Spinal cord (tissue), 10 donors: Measurements from ENCODE around the gene UST. TPM values are rescaled to one million over a fixed set of nuclear protein-coding genes. Genes with fewer than 3 reads are reported as not detected.

Source experiments
- DNase-seq, 6 donors: peaks; one replicate each; pipeline versions ENCODE4 v3.0.0 to v3.0.0-alpha.2; 2013 to 2015; ENCODE audit warnings: low spot score in 6 of 6, low read depth in 4 of 6
- H3K27ac ChIP-seq: one replicate; pipeline ENCODE4 v1.5.1; 2013; ENCODE audit warnings: low read depth, low read length, control low read depth
- H3K27me3 ChIP-seq: one replicate; pipeline ENCODE4 v1.6.1; 2013; ENCODE audit warnings: low read length; ENCODE audit not compliant: control insufficient read depth, insufficient read depth
- H3K36me3 ChIP-seq: one replicate; pipeline ENCODE4 v1.6.1; 2013; ENCODE audit warnings: low read length; ENCODE audit not compliant: control insufficient read depth, insufficient read depth
- H3K4me1 ChIP-seq: one replicate; pipeline ENCODE4 v1.6.1; 2013; ENCODE audit warnings: low read length; ENCODE audit not compliant: control insufficient read depth, insufficient read depth
- H3K4me3 ChIP-seq: one replicate; pipeline ENCODE4 v1.5.1; 2013; ENCODE audit warnings: low read depth, low read length, control low read depth
- H3K9me3 ChIP-seq: one replicate; pipeline ENCODE4 v1.6.1; 2013; ENCODE audit warnings: low read length; ENCODE audit not compliant: control insufficient read depth, insufficient read depth
- WGBS: methylation state at CpG from one replicate; pipeline ENCODE4 v1.1.5; 2013; ENCODE audit warnings: missing lambda C conversion rate; ENCODE audit not compliant: insufficient coverage; 5-methylcytosine and 5-hydroxymethylcytosine counted together
- polyA plus RNA-seq, 2 donors: library from polyadenylated mRNA; unstranded; fragments of 120-200 nt; gene quantifications; one replicate each; pipeline ENCODE4 v1.2.1, GENCODE V29; 2013; ENCODE audit not compliant: insufficient read length in 2 of 2
- total RNA-seq, 2 donors: library from RNA; depleted of rRNA in 1 of 2; stranded (reverse); fragments of 120-200 nt in 1 of 2; fragments of >200 nt in 1 of 2; gene quantifications; one replicate each; pipeline versions ENCODE4 v1.2.3 to v1.2.4, GENCODE V29; 2013 to 2014
- donor health status: healthy.

The UST gene
- total and polyA plus RNA-seq, 4 donors = 21.5 to 28.9 (median 23.5) TPM

DNA sequence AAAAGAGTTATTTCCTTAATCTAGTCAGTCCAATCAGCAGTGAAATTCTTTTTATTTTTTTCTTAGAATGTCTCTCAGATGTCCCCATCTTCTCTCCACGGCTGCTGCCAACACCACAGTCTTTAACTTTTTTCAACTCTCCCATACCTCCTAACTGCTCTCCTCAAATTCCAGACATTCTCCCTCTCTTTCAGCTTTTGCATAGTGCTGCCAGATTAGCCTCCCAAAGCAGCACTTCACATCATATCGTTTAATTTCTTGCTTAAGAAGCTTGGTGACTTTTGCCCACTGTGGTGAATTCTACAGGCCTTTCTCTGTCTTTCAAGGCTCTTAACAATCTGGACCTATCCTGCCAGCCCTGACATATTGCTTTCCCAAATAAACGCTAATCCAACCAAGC, 233.4 kb downstream of the UST start:
- Histone ChIP-seq H3K27me3 (no peaks in the 10 kb centered on the region), H3K4me1 (no peaks in the 10 kb centered on the region), H3K27ac (no peak overlapping the region), H3K4me3 (no peak overlapping the region), H3K9me3 (no peaks in the 10 kb centered on the region), H3K36me3 (no peaks in the 10 kb centered on the region)
- DNase-seq = no peak
- 66% methylated on average over 2 of the region's 3 CpGs for WGBS

DNA sequence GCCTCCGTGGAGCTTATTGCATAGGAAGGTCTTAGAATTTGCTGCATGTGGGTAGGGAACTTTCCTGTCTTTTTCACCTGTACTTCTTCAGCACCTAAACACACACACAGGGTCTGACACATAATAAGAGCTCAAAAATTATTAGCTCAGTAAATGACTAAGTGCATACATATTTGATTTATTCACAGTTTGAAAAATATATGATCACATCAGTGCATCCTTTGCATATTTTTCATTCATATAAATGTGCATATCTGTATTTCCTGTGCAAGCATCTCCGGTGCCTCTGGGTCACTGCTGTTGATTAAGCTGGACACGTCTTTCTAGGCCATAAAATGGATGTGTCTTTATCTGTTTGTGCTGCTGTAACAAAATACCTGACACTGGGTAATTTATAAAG, 234.7 kb downstream of the UST start:
- no peaks in the 10 kb centered on the region for H3K4me1 ChIP-seq
- H3K9me3 ChIP-seq = no peaks in the 10 kb centered on the region
- H3K27ac ChIP-seq = no peak overlapping the region
- no CpG with 5 or more reads among the region's 3 CpGs for WGBS
- H3K36me3 ChIP-seq = no peaks in the 10 kb centered on the region
- H3K4me3 ChIP-seq = no peak overlapping the region
- DNase-seq = no peak
- H3K27me3 ChIP-seq = no peaks in the 10 kb centered on the region

DNA sequence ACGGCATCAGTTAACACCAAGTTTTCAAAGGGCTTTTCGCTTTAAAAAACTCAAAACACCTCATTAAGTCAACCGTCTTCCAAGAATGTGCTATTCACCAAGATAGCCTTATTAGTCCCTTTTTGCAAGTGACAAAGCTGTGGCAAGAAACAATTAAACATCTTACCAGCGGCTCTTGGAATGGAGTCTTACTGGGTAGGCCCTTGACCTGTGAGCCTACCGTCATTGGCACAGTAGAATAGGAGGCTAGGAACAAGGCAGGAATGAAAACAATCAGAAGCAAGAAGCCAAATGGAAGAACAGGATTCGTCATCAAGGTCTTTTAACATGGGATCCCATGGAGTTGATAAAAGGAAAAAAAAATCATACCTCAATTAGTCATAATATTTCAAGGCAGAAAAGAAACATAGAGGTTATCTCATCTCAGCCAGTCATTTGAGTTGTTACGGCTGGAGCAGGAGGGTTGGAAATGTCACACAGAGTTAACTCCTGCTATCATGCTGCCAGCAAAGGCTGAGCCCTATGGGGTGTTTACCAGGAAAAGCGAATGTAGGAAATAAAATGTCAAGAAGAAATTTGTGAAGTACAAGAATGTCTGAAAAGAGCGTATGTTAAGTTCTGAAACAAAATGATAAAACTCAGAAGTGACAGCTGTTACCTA, 236.4 kb downstream of the UST start:
- H3K9me3 ChIP-seq = no peaks in the 10 kb centered on the region
- no peaks in the 10 kb centered on the region for H3K4me1 ChIP-seq
- no peak for DNase-seq
- no peak overlapping the region for H3K27ac ChIP-seq
- H3K4me3 ChIP-seq = no peak overlapping the region
- no peaks in the 10 kb centered on the region for H3K36me3 ChIP-seq
- no peaks in the 10 kb centered on the region for H3K27me3 ChIP-seq
- WGBS = 67% methylated on average over 3 of the region's 9 CpGs

DNA sequence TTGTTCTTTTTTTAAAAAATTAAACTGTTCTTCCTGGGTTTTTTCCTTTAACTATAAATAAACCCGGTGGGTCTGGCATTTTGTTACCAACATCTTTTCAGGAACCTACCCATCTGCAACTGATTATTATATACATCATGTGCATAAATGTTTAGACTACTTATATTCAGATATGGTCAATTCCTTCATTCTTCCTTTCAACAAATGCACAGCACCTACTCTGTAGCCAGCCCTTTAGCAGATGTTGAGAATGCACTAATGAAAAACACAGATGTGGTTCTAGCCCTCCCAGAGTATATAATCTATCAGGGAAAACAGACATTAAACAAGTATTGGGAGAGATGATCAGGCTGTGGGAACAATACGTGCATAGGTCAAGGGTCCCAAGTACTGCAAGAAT, 237.1 kb downstream of the UST start:
- H3K27me3 ChIP-seq = no peaks in the 10 kb centered on the region
- 80% methylated on average over 1 of the region's 2 CpGs for WGBS
- H3K9me3 ChIP-seq = no peaks in the 10 kb centered on the region
- no peak overlapping the region for H3K4me3 ChIP-seq
- H3K27ac ChIP-seq = no peak overlapping the region
- no peak for DNase-seq
- no peaks in the 10 kb centered on the region for H3K36me3 ChIP-seq
- no peaks in the 10 kb centered on the region for H3K4me1 ChIP-seq

DNA sequence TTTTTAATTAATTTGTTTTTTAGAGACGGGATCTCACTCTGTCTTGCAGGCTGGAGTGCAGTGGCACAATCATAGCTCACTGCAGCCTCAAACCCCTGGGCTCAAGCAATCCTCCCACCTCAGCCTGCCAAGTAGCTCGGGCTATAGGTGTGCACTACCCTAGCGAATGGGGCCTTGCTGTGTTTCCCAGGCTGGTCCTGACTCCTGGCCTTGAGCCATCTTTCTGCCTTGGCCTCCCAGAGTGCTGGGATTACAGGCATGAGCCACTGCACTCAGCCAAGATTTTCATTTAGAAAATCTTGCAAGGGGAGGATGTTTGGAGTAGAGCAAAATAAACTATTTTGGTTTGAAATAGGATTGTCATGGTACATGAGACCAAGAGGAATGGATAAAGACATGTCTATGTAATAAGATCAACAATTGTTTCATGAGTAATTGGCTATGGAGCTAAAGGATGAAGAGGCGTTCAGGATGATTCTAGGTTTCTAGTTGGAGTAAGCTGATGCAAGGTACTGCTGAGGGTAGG, 237.8 kb downstream of the UST start:
- no peak for DNase-seq
- Histone ChIP-seq H3K4me1 (no peaks in the 10 kb centered on the region), H3K27me3 (no peaks in the 10 kb centered on the region), H3K9me3 (no peaks in the 10 kb centered on the region), H3K27ac (no peak overlapping the region), H3K36me3 (no peaks in the 10 kb centered on the region), H3K4me3 (no peak overlapping the region)
- 63% methylated on average over 4 of the region's 4 CpGs for WGBS

DNA sequence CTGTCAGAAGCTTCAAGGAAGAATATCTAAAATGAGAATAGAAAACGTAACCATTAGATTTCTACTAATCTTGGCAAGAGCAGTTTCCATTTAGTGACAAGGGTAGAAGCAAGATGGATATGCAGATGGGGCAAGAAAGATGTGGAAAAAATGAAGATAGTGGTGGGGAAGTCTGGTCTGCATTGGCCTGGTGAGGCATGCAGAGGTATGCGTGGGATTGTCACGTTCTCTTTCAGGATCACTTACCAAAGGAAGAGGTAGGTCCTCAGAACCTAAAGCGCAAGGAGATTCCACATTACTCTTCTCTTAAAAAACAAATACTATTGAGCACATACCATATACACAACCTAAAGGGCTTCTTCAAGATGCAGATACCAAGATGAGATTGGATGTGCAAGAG, 238.7 kb downstream of the UST start:
- Histone ChIP-seq H3K4me1 (no peaks in the 10 kb centered on the region), H3K9me3 (no peaks in the 10 kb centered on the region), H3K4me3 (no peak overlapping the region), H3K36me3 (no peaks in the 10 kb centered on the region), H3K27me3 (no peaks in the 10 kb centered on the region), H3K27ac (no peak overlapping the region)
- DNase-seq = no peak
- no CpG with 5 or more reads among the region's 4 CpGs for WGBS

DNA sequence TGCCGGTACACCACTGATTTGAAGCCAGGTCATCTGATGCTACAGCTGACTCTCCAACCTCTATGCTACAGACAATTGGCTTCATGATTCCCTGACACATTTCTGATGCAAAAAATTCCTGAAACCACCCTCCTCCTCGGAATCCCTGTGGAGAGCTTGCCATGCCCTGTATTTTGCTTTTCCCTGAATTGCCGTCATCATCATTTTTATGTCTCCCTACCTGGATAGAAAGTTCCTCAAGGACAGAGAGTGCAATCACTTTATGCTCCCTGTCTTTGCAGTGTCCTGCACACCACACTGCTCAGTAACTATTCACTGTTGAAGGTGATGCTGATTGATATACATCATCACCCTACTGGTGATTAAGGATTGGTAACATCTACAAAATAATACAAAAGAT, 239.8 kb downstream of the UST start:
- no peaks in the 10 kb centered on the region for H3K4me1 ChIP-seq
- H3K36me3 ChIP-seq = no peaks in the 10 kb centered on the region
- DNase-seq = no peak
- H3K4me3 ChIP-seq = no peak overlapping the region
- 93% methylated on average over 2 of the region's 3 CpGs for WGBS
- H3K27me3 ChIP-seq = no peaks in the 10 kb centered on the region
- no peak overlapping the region for H3K27ac ChIP-seq
- no peaks in the 10 kb centered on the region for H3K9me3 ChIP-seq

DNA sequence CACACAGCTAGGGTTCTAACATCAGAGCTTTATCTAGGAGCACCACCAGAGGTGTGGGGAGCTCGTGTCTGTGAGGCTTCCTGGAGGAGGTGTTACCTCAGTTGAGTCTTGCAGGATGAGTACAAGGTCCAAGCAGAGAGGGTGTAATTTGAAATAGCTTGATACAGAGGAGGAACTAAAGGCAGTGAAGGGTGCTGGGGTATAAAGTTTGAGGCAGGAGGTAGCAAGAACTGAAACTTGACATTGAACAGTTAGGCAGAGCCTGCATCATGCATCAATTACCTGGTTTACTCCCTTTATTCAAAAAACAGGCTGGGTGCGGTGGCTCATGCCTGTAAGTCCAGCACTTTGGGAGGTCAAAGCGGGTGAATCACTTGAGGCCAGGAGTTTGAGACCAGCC, 241.2 kb downstream of the UST start:
- H3K27me3 ChIP-seq = no peaks in the 10 kb centered on the region
- no peak for DNase-seq
- H3K36me3 ChIP-seq = no peaks in the 10 kb centered on the region
- H3K4me1 ChIP-seq = no peaks in the 10 kb centered on the region
- H3K9me3 ChIP-seq = no peaks in the 10 kb centered on the region
- H3K4me3 ChIP-seq = no peak overlapping the region
- WGBS = 98% methylated on average over 3 of the region's 3 CpGs
- H3K27ac ChIP-seq = no peak overlapping the region

DNA sequence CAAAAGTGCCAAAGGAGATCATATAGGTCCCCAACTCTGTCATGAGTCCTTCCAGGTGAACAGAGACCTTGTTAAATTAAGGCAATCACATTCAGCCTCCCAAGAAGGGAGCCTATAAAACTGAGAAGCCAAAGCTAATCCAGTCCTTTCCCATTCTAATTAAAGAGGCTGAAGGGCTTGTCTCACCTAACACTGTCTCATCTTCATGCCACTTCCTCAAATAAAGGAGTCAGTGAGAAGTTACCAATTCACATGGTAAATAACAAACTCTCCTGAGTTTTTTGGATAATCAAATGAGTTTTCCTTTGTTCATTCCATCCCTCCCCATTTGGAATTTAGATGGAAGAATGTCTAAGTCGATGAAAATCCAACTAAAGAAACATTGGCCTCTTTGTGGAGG, 242.8 kb downstream of the UST start:
- no CpG with 5 or more reads among the region's 1 CpG for WGBS
- Histone ChIP-seq H3K4me1 (no peaks in the 10 kb centered on the region), H3K4me3 (no peak overlapping the region), H3K9me3 (no peaks in the 10 kb centered on the region), H3K36me3 (no peaks in the 10 kb centered on the region), H3K27ac (no peak overlapping the region), H3K27me3 (no peaks in the 10 kb centered on the region)
- DNase-seq = no peak

DNA sequence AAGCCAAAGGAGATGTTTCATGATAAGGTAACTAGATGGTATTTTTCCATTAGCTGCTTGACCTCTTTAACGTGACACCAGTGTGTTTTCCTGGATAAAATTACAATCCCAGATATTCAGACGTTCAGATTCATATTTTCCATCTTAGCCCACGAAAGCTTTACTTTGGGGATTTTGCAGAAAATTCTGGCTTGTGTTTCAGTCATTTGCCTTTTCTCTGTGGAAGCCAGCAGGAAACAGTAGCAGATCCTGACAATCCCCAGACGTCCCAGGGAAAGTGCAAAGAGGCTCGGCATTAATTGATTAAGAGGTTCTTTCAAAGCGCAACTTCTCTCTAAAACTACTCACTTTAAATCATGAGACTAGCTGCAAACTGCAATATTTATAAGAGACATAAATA, 243.6 kb downstream of the UST start:
- no peaks in the 10 kb centered on the region for H3K9me3 ChIP-seq
- H3K4me3 ChIP-seq = no peak overlapping the region
- H3K27ac ChIP-seq = no peak overlapping the region
- H3K4me1 ChIP-seq = no peaks in the 10 kb centered on the region
- no peak for DNase-seq
- no peaks in the 10 kb centered on the region for H3K27me3 ChIP-seq
- H3K36me3 ChIP-seq = no peaks in the 10 kb centered on the region
- no CpG with 5 or more reads among the region's 6 CpGs for WGBS
